AG04449 (cell line): ENCODE results near the gene LIMCH1.
"Not testable (repeated sequence)": the region's sequence is repeated elsewhere in the genome, so short reads cannot be mapped to it uniquely, and the experiment has no call there.

Experiments used
- CTCF ChIA-PET: fragments of 350-600 bp; formaldehyde crosslinking; extraction: SDS; loops from one replicate; lab custom pipeline; 2021; ENCODE audit warnings: antibody characterized with exemption; lab: Yijun Ruan, JAX
- POLR2A ChIA-PET: fragments of 400-600, 350-600 bp; formaldehyde crosslinking; extraction: SDS; loops from one replicate; lab custom pipeline; 2020; ENCODE audit warnings: antibody characterized with exemption, inconsistent platforms; lab: Yijun Ruan, JAX
- DNase-seq: peaks from one replicate; pipeline ENCODE4 v3.0.0-alpha.2; 2010; ENCODE audit warnings: low read depth, low spot score
- H3K4me3 ChIP-seq: 2 replicates; pipeline ENCODE4 v1.5.1; 2011; ENCODE audit warnings: low read depth, mild to moderate bottlenecking, control low read depth, low read length
- CTCF ChIP-seq: IDR thresholded peaks from one replicate; pipeline ENCODE4 v1.5.1; 2011; ENCODE audit warnings: mild to moderate bottlenecking, moderate library complexity, low read length, control low read depth, inconsistent platforms; ENCODE audit not compliant: insufficient read depth; ENCODE audit errors: missing control alignments

The LIMCH1 gene

GRCh38 chr4:41645728-41646390 lies 107.9 kb downstream of the LIMCH1 start:
- no peak for TF ChIP-seq CTCF
- POLR2A ChIA-PET = no interaction called here
- H3K4me3 ChIP-seq = no peak overlapping the region
- CTCF ChIA-PET = interaction anchor here (1.0 to 3.4 kb wide), 3 partner anchors 361 to 722 kb away, joined by 3 to 47 read pairs (median 12); no protein-coding TSS in a partner anchor
- no peak for DNase-seq

GRCh38 chr4:41646862-41647261 lies 108.9 kb downstream of the LIMCH1 start:
- DNase-seq = no peak
- ChIA-PET POLR2A (no interaction called here), CTCF (interaction anchor here (2.2 kb wide), 1 partner anchor 366 kb away, joined by 9 read pairs; no protein-coding TSS in a partner anchor)
- no peak for TF ChIP-seq CTCF
- H3K4me3 ChIP-seq = no peak overlapping the region

- ChIA-PET POLR2A (no interaction called here), CTCF (interaction anchor here (2.2 kb wide), 1 partner anchor 366 kb away, joined by 9 read pairs; no protein-coding TSS in a partner anchor)
- no peak for DNase-seq
- no peak for TF ChIP-seq CTCF
- no peak overlapping the region for H3K4me3 ChIP-seq
Observed at GRCh38 chr4:41647383-41647782, 109.4 kb downstream of the LIMCH1 start.

- CTCF ChIA-PET = interaction anchor here (2.5 kb wide), 1 partner anchor 11 kb away, joined by 8 read pairs; no protein-coding TSS in a partner anchor
Observed at GRCh38 chr4:41651150-41651549, 113.2 kb downstream of the LIMCH1 start.

GRCh38 chr4:41652971-41653370 lies 115.0 kb downstream of the LIMCH1 start:
- ChIA-PET CTCF (interaction anchor here (1.1 to 2.1 kb wide), 2 partner anchors 9 to 372 kb away, joined by 4 to 6 read pairs; no protein-coding TSS in a partner anchor), POLR2A (no interaction called here)
- no peak for DNase-seq
- no peak for TF ChIP-seq CTCF
- no peak overlapping the region for H3K4me3 ChIP-seq

More at GRCh38 chr4:41651150-41651549, 113.2 kb downstream of the LIMCH1 start:
- POLR2A ChIA-PET, H3K4me3 ChIP-seq, DNase-seq: not testable (repeated sequence)

- DNase-seq = no peak
- ChIA-PET POLR2A (no interaction called here), CTCF (interaction anchor here (1.1 to 2.1 kb wide), 2 partner anchors 8 to 373 kb away, joined by 4 to 6 read pairs; no protein-coding TSS in a partner anchor)
- no peak for TF ChIP-seq CTCF
- no peak overlapping the region for H3K4me3 ChIP-seq
Observed at GRCh38 chr4:41653523-41653922, 115.6 kb downstream of the LIMCH1 start.
